Measurements from ENCODE around the gene ENTPD8.
A peak's percentile ranks its signal among the peaks of the same experiment; 100 is the strongest.

ENTPD8 gene

DNA sequence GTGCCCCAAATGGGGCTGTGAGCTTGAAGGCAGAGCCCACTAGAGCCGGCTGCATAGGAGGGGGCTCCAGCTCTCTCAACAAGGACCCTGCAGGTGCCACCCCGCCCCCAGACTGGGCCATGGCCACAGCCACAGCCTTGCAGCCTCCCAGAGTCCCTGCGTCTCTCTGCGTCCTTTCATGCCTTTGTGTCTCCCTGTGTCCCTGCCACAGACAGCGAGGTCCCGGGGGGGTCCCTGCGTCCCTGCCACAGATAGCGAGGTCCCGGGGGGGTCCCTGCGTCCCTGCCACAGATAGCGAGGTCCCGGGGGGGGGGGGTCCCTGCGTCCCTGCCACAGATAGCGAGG, 11.6 kb downstream of the ENTPD8 start:
- TF ChIP-seq, protein P1, sequence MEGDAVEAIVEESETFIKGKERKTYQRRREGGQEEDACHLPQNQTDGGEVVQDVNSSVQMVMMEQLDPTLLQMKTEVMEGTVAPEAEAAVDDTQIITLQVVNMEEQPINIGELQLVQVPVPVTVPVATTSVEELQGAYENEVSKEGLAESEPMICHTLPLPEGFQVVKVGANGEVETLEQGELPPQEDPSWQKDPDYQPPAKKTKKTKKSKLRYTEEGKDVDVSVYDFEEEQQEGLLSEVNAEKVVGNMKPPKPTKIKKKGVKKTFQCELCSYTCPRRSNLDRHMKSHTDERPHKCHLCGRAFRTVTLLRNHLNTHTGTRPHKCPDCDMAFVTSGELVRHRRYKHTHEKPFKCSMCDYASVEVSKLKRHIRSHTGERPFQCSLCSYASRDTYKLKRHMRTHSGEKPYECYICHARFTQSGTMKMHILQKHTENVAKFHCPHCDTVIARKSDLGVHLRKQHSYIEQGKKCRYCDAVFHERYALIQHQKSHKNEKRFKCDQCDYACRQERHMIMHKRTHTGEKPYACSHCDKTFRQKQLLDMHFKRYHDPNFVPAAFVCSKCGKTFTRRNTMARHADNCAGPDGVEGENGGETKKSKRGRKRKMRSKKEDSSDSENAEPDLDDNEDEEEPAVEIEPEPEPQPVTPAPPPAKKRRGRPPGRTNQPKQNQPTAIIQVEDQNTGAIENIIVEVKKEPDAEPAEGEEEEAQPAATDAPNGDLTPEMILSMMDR (IDR thresholded peaks at IDR 0.05; ENCODE audit: low read depth, low read length) = no peak
- no peak for TF ChIP-seq EZH2phosphoT487 (IDR thresholded peaks at IDR 0.05; ENCODE audit: low read depth)
- no peaks in the 10 kb centered on the region for H4K20me1 ChIP-seq (ENCODE audit: insufficient read depth, low read length)
- H3K9ac ChIP-seq (ENCODE audit: low read length) = peak overlapping the region; percentile 65
- peak overlapping the region; percentile 86 for H3K4me2 ChIP-seq (ENCODE audit: low read length)
- H3K27ac ChIP-seq (ENCODE audit: low read length) = no peak overlapping the region
- H3K27me3 ChIP-seq (ENCODE audit: low read depth, low read length) = peaks cover 8% of the 10 kb centered on the region
- peak overlapping the region; percentile 36; the same call in 1 of the 2 replicates for H2AFZ ChIP-seq (ENCODE audit: low read depth, low read length)
- no peaks in the 10 kb centered on the region for H3K36me3 ChIP-seq (replicated peaks; ENCODE audit: low read depth, low read length)
- peaks cover 21% of the 10 kb centered on the region for H3K4me1 ChIP-seq (ENCODE audit: low read length)
- H3K4me3 ChIP-seq (ENCODE audit: low read length) = peak overlapping the region; percentile 81
- no peaks in the 10 kb centered on the region for H3K79me2 ChIP-seq (ENCODE audit: low read length)
- no peaks in the 10 kb centered on the region for H3K9me3 ChIP-seq (ENCODE audit: insufficient read depth, low read length)

DNA sequence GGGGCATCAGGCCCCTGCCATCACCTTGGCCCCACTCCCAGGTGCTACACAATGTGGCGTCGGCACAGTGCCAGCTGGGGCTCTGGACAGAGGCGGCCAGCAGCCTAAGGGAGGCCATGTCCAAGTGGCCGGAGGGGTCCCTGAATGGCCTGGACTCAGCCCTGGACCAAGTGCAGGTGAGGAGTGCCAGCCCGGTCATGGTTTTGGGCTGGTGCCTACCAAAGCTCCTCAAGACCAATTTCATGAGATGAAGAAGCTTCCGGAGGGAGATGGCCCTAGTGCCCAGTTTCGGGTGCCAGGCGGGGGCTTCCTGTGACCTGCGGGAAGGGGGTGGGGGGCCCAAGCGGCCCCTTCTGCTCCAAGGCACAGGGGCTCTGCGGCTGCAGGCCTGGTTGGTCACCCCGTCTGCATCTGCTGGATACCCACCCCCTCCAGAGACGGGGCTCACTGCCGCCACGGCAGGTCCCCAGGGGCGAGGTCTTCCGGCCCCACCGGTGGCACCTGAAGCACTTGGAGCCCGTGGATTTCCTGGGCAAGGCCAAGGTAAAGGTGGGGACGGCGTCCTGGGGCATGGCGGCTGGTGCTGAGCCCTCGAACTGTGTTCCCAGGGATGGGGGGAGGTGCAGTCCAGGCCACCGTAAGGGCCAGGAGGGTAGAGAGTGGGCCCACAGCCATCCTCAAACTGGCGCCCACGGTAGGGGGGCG, 12.2 kb downstream of the ENTPD8 start:
- no peak overlapping the region; the same call in 1 of the 2 replicates for H2AFZ ChIP-seq (ENCODE audit: low read depth, low read length)
- no peaks in the 10 kb centered on the region for H3K36me3 ChIP-seq (replicated peaks; ENCODE audit: low read depth, low read length)
- H3K9ac ChIP-seq (ENCODE audit: low read length) = 0 out of 2 replicates have a peak overlapping the region, but pooled peaks have one; percentile 65
- no peaks in the 10 kb centered on the region for H4K20me1 ChIP-seq (ENCODE audit: insufficient read depth, low read length)
- peaks cover 8% of the 10 kb centered on the region for H3K27me3 ChIP-seq (ENCODE audit: low read depth, low read length)
- H3K27ac ChIP-seq (ENCODE audit: low read length) = no peak overlapping the region
- no peaks in the 10 kb centered on the region for H3K79me2 ChIP-seq (ENCODE audit: low read length)
- H3K9me3 ChIP-seq (ENCODE audit: insufficient read depth, low read length) = no peaks in the 10 kb centered on the region
- TF ChIP-seq, protein P1 (IDR thresholded peaks at IDR 0.05; ENCODE audit: low read depth, low read length) = no peak
- H3K4me1 ChIP-seq (ENCODE audit: low read length) = peaks cover 26% of the 10 kb centered on the region
- peak overlapping the region; percentile 86 for H3K4me2 ChIP-seq (ENCODE audit: low read length)
- H3K4me3 ChIP-seq (ENCODE audit: low read length) = peak overlapping the region; percentile 81

DNA sequence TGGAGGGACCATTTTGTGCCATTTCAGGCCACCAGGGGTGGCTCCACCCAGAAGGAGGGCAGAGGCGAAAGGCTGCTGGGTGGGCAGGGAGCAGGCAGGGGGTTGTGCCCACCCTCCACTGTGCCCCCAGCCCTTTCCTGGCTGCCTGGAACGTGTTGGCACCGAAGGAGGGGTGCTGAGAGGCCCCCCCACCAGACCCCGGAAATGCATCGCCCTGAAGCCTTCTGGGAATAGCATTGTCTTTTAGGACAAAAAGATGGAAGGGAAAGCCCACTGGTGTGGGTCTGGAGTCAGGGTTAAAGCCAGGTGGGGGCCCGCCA, 12.9 kb downstream of the ENTPD8 start:
- Histone ChIP-seq H2AFZ (ENCODE audit: low read depth, low read length) (no peak overlapping the region), H3K4me1 (ENCODE audit: low read length) (peaks cover 30% of the 10 kb centered on the region)

DNA sequence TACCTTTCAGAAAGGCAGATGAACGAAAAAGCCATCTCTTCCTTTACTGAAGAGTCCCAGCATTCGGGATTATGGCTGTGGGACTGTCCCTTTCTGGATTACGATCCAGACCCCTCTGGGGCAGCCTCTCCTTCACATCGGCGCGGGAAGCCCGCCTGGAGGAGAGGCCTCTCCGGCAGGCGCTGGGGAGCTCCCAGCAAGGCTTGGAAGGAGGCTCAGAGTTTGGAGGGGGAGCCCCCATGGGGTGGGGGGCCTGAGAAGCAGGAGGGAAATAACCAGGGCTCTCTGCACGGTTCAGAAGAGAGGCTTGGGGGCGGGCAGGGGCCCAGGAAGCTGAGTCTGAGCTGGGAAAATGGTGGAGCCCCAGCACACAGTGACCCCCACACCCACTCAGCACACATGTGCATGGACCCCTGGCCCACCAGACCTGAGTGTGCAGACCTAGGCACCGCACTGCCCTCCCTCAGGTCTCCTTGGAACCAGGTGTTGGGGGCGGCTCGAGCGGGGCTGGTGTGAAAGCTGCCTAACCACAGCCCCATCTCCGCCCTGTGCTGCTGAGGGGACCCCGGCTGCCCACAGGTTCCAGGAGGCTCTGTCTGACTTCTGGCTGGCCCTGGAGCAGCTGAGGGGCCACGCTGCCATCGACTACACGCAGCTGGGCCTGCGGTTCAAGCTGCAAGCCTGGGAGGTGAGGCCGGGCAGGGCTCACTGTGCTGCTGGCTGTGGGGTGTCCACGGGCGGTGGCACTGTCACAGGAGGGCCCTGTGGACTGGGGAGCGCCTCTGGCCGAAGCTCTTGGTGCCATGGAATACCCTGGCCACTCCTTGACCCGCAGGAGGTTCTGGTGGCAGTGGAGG, 13.5 kb downstream of the ENTPD8 start:
- Histone ChIP-seq H3K36me3 (replicated peaks; ENCODE audit: low read depth, low read length) (no peaks in the 10 kb centered on the region), H3K27me3 (ENCODE audit: low read depth, low read length) (peaks cover 8% of the 10 kb centered on the region), H2AFZ (ENCODE audit: low read depth, low read length) (no peak overlapping the region), H3K4me3 (ENCODE audit: low read length) (no peak overlapping the region), H3K4me1 (ENCODE audit: low read length) (peaks cover 30% of the 10 kb centered on the region), H3K27ac (ENCODE audit: low read length) (no peak overlapping the region), H3K9me3 (ENCODE audit: insufficient read depth, low read length) (no peaks in the 10 kb centered on the region), H3K4me2 (ENCODE audit: low read length) (no peak overlapping the region), H4K20me1 (ENCODE audit: insufficient read depth, low read length) (no peaks in the 10 kb centered on the region), H3K79me2 (ENCODE audit: low read length) (no peaks in the 10 kb centered on the region; the same call in 1 of the 2 replicates), H3K9ac (ENCODE audit: low read length) (no peak overlapping the region)
- TF ChIP-seq EZH2phosphoT487 (IDR thresholded peaks at IDR 0.05; ENCODE audit: low read depth) = no peak
- TF ChIP-seq, protein P1 (IDR thresholded peaks at IDR 0.05; ENCODE audit: low read depth, low read length) = no peak

More for the DNA sequence above, 12.9 kb downstream of the ENTPD8 start:
- Histone ChIP-seq H3K27me3 (ENCODE audit: low read depth, low read length) (peaks cover 8% of the 10 kb centered on the region), H3K27ac (ENCODE audit: low read length) (no peak overlapping the region), H4K20me1 (ENCODE audit: insufficient read depth, low read length) (no peaks in the 10 kb centered on the region), H3K9ac (ENCODE audit: low read length) (no peak overlapping the region), H3K79me2 (ENCODE audit: low read length) (no peaks in the 10 kb centered on the region), H3K36me3 (replicated peaks; ENCODE audit: low read depth, low read length) (no peaks in the 10 kb centered on the region), H3K4me2 (ENCODE audit: low read length) (no peak overlapping the region), H3K4me3 (ENCODE audit: low read length) (no peak overlapping the region), H3K9me3 (ENCODE audit: insufficient read depth, low read length) (no peaks in the 10 kb centered on the region)
- TF ChIP-seq EZH2phosphoT487 (IDR thresholded peaks at IDR 0.05; ENCODE audit: low read depth) = no peak
- TF ChIP-seq, protein P1 (IDR thresholded peaks at IDR 0.05; ENCODE audit: low read depth, low read length) = 0 out of 2 replicates have a peak, but pooled peaks have one; percentile 6
